Measurements from ENCODE around the gene STXBP2. TPM values are rescaled to one million over a fixed set of nuclear protein-coding genes. Genes with fewer than 3 reads are reported as not detected.

STXBP2 gene
- total RNA-seq (2014; rRNA removed; shearing (Covaris generic)) (1.8 TPM in 1 of 2 replicates, not detected in the other), polyA plus RNA-seq (2016; fragmentation: Nextera tagmentation; extraction: Ambion mirVana) (1.4 and 2.0 TPM in 2 replicates)

DNA sequence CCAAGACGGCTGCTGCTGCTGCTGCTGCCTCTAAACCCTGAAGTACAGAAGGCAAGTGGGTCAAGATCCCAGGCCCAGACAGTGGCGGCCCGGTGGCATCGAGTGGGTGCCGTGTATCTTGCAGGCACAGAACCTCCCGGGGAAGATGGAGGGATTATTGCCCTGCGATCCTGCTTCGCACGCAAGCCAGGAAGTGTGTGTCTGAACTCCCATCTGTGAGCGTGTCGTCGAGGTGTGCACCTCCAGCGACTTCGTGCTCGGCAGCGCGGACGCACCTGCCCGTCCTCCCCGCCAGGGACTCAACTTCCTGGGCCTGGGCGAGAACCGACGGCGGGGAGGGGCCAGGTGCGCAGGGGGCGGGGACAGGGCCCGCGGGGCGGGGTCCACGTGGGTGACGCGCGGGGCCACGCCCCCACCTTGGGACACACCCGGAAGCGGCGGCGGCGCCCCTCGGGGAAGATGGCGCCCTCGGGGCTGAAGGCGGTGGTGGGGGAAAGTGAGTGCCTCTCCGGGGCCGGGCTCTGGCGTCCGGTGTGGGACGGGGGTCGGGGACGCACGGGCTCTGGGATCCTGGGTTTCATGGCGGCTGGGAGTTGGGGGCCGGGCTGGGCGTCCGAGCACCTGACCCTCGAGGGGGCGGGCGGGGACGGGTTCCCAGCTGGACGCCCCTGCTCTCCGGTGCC, at the start of gene STXBP2:
STXBP2 (plus strand) TSS at position 420 of the 683 bp plus-strand sequence; CDS start at position 460, 40 bp downstream.
- Histone ChIP-seq H3K9me3 (ENCODE audit: low read depth) (no peaks in the 10 kb centered on the region), H3K27me3 (replicated peaks; ENCODE audit: insufficient read depth) (0 out of 2 replicates have a peak, but pooled peaks cover 7% of the 10 kb centered on the region), H2AFZ (no peak within 1 kb of the TSS), H4K20me1 (ENCODE audit: insufficient read depth) (no peaks in the 10 kb centered on the region), H3K36me3 (ENCODE audit: low read depth) (no peaks in the 10 kb centered on the region), H3F3A (ENCODE audit: insufficient read depth) (no peaks in the 10 kb centered on the region), H3K27ac (no peak within 1 kb of the TSS), H3K4me3 (no peak within 1 kb of the TSS), H3K9me2 (ENCODE audit: insufficient read depth) (no peaks in the 10 kb centered on the region), H3K4me1 (ENCODE audit: insufficient read depth) (no peaks in the 10 kb centered on the region), H3K9ac (no peak within 1 kb of the TSS), H3K4me2 (ENCODE audit: unreplicated experiment) (no peak within 1 kb of the TSS), H3K79me2 (ENCODE audit: insufficient read depth) (peaks cover 1% of the 10 kb centered on the region; the same call in 1 of the 2 replicates)
- WGBS, 2 experiments (ENCODE audit: low coverage in 1 of 2, low lambda C conversion rate in 2 of 2, missing lambda C conversion rate in 2 of 2) = 15 to 24% methylated on average over 24 to 55 of the region's 61 CpGs
- in situ Hi-C loops (cut with MboI) = no loop called here
- DNase-seq = peak; percentile 25
- TF ChIP-seq EZH2phosphoT487 (IDR thresholded peaks at IDR 0.05; ENCODE audit: insufficient read depth, low read depth) (no peak), EZH2 (IDR thresholded peaks at IDR 0.05; ENCODE audit: insufficient read depth, poor library complexity, severe bottlenecking) (no peak)

- Histone ChIP-seq H3K27ac (no peak overlapping the region), H3K4me3 (no peak overlapping the region), H3K4me2 (ENCODE audit: unreplicated experiment) (no peak overlapping the region), H4K20me1 (ENCODE audit: insufficient read depth) (no peaks in the 10 kb centered on the region), H3K4me1 (ENCODE audit: insufficient read depth) (no peaks in the 10 kb centered on the region), H3K36me3 (ENCODE audit: low read depth) (no peaks in the 10 kb centered on the region), H3F3A (ENCODE audit: insufficient read depth) (no peaks in the 10 kb centered on the region), H3K9me3 (ENCODE audit: low read depth) (no peaks in the 10 kb centered on the region), H3K79me2 (ENCODE audit: insufficient read depth) (no peaks in the 10 kb centered on the region), H3K9ac (no peak overlapping the region), H3K9me2 (ENCODE audit: insufficient read depth) (no peaks in the 10 kb centered on the region), H2AFZ (no peak overlapping the region), H3K27me3 (replicated peaks; ENCODE audit: insufficient read depth) (peaks cover 20% of the 10 kb centered on the region)
- 63 to 64% methylated on average over 7 of the region's 7 CpGs for WGBS, 2 experiments (ENCODE audit: low coverage in 1 of 2, low lambda C conversion rate in 2 of 2, missing lambda C conversion rate in 2 of 2)
- DNase-seq = no peak
- TF ChIP-seq EZH2 (IDR thresholded peaks at IDR 0.05; ENCODE audit: insufficient read depth, poor library complexity, severe bottlenecking) = no peak
- TF ChIP-seq EZH2phosphoT487 (IDR thresholded peaks at IDR 0.05; ENCODE audit: insufficient read depth, low read depth) = no peak
- in situ Hi-C loops (cut with MboI) = no loop called here
Measured at GRCh38 chr19:7589822-7590221, 47.1 kb upstream of the STXBP2 start.

DNA sequence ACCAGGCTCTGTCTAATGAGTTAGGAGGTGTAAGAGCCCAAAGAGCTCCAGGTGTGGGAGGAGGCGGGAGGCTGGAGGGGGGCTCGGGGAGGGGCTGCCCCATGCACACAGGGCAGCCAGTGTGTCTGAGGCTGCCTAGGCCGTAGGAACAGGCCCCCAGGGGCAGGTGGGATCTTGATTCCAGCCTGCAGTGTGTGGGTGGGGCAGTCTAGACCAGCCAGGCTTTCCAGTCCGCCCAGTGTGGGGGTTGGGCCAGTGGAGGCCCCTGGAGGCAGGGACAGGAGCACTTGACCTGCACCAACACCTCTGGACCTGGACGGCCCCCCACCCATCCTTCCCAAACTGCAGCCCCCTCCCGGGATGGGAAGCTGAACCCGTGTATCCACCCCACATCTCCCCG, 46.7 kb upstream of the STXBP2 start:
- WGBS, 2 experiments (ENCODE audit: low coverage in 1 of 2, low lambda C conversion rate in 2 of 2, missing lambda C conversion rate in 2 of 2) = 38 to 40% methylated on average over 7 to 8 of the region's 8 CpGs
- H3K36me3 ChIP-seq (ENCODE audit: low read depth) = no peaks in the 10 kb centered on the region
- no peak for TF ChIP-seq EZH2 (IDR thresholded peaks at IDR 0.05; ENCODE audit: insufficient read depth, poor library complexity, severe bottlenecking)
- no peak for TF ChIP-seq EZH2phosphoT487 (IDR thresholded peaks at IDR 0.05; ENCODE audit: insufficient read depth, low read depth)

GRCh38 chr19:7595466-7596133, 41.3 kb upstream of the STXBP2 start, which contains the start of gene CAMSAP3:
Gene CAMSAP3, plus strand, starts transcription at chr19:7595863. Its CDS starts 140 bp downstream, at chr19:7596003.
- Histone ChIP-seq H3K27ac (no peak within 1 kb of the TSS), H3K79me2 (ENCODE audit: insufficient read depth) (no peaks in the 10 kb centered on the region), H3K9ac (no peak within 1 kb of the TSS), H3K27me3 (replicated peaks; ENCODE audit: insufficient read depth) (peaks cover 40% of the 10 kb centered on the region), H2AFZ (no peak within 1 kb of the TSS), H4K20me1 (ENCODE audit: insufficient read depth) (no peaks in the 10 kb centered on the region), H3F3A (ENCODE audit: insufficient read depth) (no peaks in the 10 kb centered on the region), H3K4me3 (no peak within 1 kb of the TSS), H3K4me2 (ENCODE audit: unreplicated experiment) (peak within 1 kb of the TSS; percentile 42), H3K9me2 (ENCODE audit: insufficient read depth) (no peaks in the 10 kb centered on the region), H3K9me3 (ENCODE audit: low read depth) (no peaks in the 10 kb centered on the region), H3K36me3 (ENCODE audit: low read depth) (no peaks in the 10 kb centered on the region), H3K4me1 (ENCODE audit: insufficient read depth) (no peaks in the 10 kb centered on the region)
- peak; percentile 39 for DNase-seq
- 1 to 3% methylated on average over 33 to 43 of the region's 78 CpGs for WGBS, 2 experiments (ENCODE audit: low coverage in 1 of 2, low lambda C conversion rate in 2 of 2, missing lambda C conversion rate in 2 of 2)
- TF ChIP-seq EZH2phosphoT487 (IDR thresholded peaks at IDR 0.05; ENCODE audit: insufficient read depth, low read depth) (no peak), EZH2 (IDR thresholded peaks at IDR 0.05; ENCODE audit: insufficient read depth, poor library complexity, severe bottlenecking) (peak; percentile 81)
- in situ Hi-C loops (cut with MboI) = no loop called here

More for the DNA sequence above, 46.7 kb upstream of the STXBP2 start:
- Histone ChIP-seq H3F3A (ENCODE audit: insufficient read depth) (no peaks in the 10 kb centered on the region), H3K27me3 (replicated peaks; ENCODE audit: insufficient read depth) (peaks cover 21% of the 10 kb centered on the region), H3K27ac (no peak overlapping the region), H2AFZ (no peak overlapping the region), H3K79me2 (ENCODE audit: insufficient read depth) (no peaks in the 10 kb centered on the region), H3K9ac (no peak overlapping the region), H3K9me3 (ENCODE audit: low read depth) (no peaks in the 10 kb centered on the region), H4K20me1 (ENCODE audit: insufficient read depth) (no peaks in the 10 kb centered on the region), H3K4me1 (ENCODE audit: insufficient read depth) (no peaks in the 10 kb centered on the region), H3K4me3 (no peak overlapping the region), H3K4me2 (ENCODE audit: unreplicated experiment) (no peak overlapping the region), H3K9me2 (ENCODE audit: insufficient read depth) (no peaks in the 10 kb centered on the region)
- in situ Hi-C loops (cut with MboI) = no loop called here
- DNase-seq = no peak
